ENCODE measurements around the gene SPACA4.
"Not testable (repeated sequence)": the region's sequence is repeated elsewhere in the genome, so short reads cannot be mapped to it uniquely, and the experiment has no call there.

Gene SPACA4

GRCh38 chr19:48606463-48607358 is at the start of gene SPACA4:
Gene SPACA4, plus strand, starts transcription at chr19:48606742. Its CDS starts 237 bp downstream, at chr19:48606979.
- DNase-seq, result no peak

GRCh38 chr19:48556825-48557224 is 49.7 kb upstream of the SPACA4 start:
- no peak for DNase-seq

- DNase-seq, result no peak
Observed at GRCh38 chr19:48558018-48558684, 48.4 kb upstream of the SPACA4 start.

- no peak for DNase-seq
Observed at GRCh38 chr19:48560095-48560530, 46.4 kb upstream of the SPACA4 start.

GRCh38 chr19:48561412-48561811 is 45.1 kb upstream of the SPACA4 start:
- no peak for DNase-seq

GRCh38 chr19:48565090-48565489 is 41.5 kb upstream of the SPACA4 start:
- no peak for DNase-seq

- DNase-seq, result no peak
Observed at GRCh38 chr19:48568345-48568886, 38.1 kb upstream of the SPACA4 start.

GRCh38 chr19:48569814-48570213 is 36.7 kb upstream of the SPACA4 start:
- no peak for DNase-seq

- no peak for DNase-seq
Observed at GRCh38 chr19:48571378-48572162, 35.0 kb upstream of the SPACA4 start.

- DNase-seq, result no peak
Observed at GRCh38 chr19:48573163-48573505, 33.4 kb upstream of the SPACA4 start.

GRCh38 chr19:48575931-48576622 is 30.5 kb upstream of the SPACA4 start:
- DNase-seq, result no peak

GRCh38 chr19:48577908-48578307 is 28.6 kb upstream of the SPACA4 start:
- DNase-seq, result not testable (repeated sequence)

- no peak for DNase-seq
Observed at GRCh38 chr19:48578891-48579290, 27.7 kb upstream of the SPACA4 start.

GRCh38 chr19:48582168-48582567 is 24.4 kb upstream of the SPACA4 start:
- DNase-seq, result no peak

- no peak for DNase-seq
Observed at GRCh38 chr19:48587387-48587786, 19.2 kb upstream of the SPACA4 start.

- peak; percentile 89 for DNase-seq
Observed at GRCh38 chr19:48588670-48589401, 17.7 kb upstream of the SPACA4 start.

- DNase-seq, result no peak
Observed at GRCh38 chr19:48591021-48591420, 15.5 kb upstream of the SPACA4 start.

- DNase-seq, result no peak
Observed at GRCh38 chr19:48595171-48595570, 11.4 kb upstream of the SPACA4 start.

GRCh38 chr19:48595833-48596232 is 10.7 kb upstream of the SPACA4 start:
- DNase-seq, result no peak

- DNase-seq, result no peak
Observed at GRCh38 chr19:48596237-48596636, 10.3 kb upstream of the SPACA4 start.

- DNase-seq, result no peak
Observed at GRCh38 chr19:48596679-48597465, 9.7 kb upstream of the SPACA4 start.

All from COR-L47 (cell line).